SK-N-SH treated with all-trans-retinoic acid at 6 μM for 48 hours (cell line): ENCODE measurements around the gene AGMO.

Experiments used
- ATAC-seq: fragments of 200-7000 bp; cut with Tn5 transposase; 3 replicates; pipeline ENCODE4 v1.9.1; 2020; ENCODE audit warnings: mild to moderate bottlenecking, moderate library complexity
- ARNTL ChIP-seq: fragments of 450-650 bp; formaldehyde crosslinking; IDR thresholded peaks from 2 replicates; pipeline ENCODE4 v1.5.0; 2020; ENCODE audit warnings: low read depth, mild to moderate bottlenecking, moderate library complexity, borderline replicate concordance
- BACH2 ChIP-seq: fragments of 250-450 bp; sonication (Bioruptor Pico); IDR thresholded peaks from 2 replicates; pipeline ENCODE4 v1.9.0; 2021; ENCODE audit warnings: mild to moderate bottlenecking, borderline replicate concordance
- CSDC2 ChIP-seq: fragments of 250-450 bp; sonication (Bioruptor Pico); IDR thresholded peaks from 2 replicates; pipeline ENCODE4 v1.5.0; 2020; ENCODE audit warnings: mild to moderate bottlenecking, moderate library complexity
- ESRRG ChIP-seq: fragments of 250-450 bp; sonication (Bioruptor Pico); IDR thresholded peaks from 2 replicates; pipeline ENCODE4 v1.6.1; 2021; ENCODE audit warnings: mild to moderate bottlenecking
- GLIS3 ChIP-seq: fragments of 250-450 bp; sonication (Bioruptor Pico); IDR thresholded peaks from 2 replicates; pipeline ENCODE4 v1.5.0; 2020; ENCODE audit warnings: mild to moderate bottlenecking, moderate library complexity
- ISL1 ChIP-seq: fragments of 250-450 bp; sonication (Bioruptor Pico); IDR thresholded peaks from 2 replicates; pipeline ENCODE4 v2.1.2; 2022; ENCODE audit warnings: mild to moderate bottlenecking, moderate library complexity
- OSR1 ChIP-seq: fragments of 250-450 bp; sonication (Bioruptor Pico); IDR thresholded peaks from 2 replicates; pipeline ENCODE4 v1.8.0; 2022; ENCODE audit warnings: moderate library complexity, mild to moderate bottlenecking, inconsistent platforms
- PPARA ChIP-seq: fragments of 250-450 bp; sonication (Bioruptor Pico); IDR thresholded peaks from 2 replicates; pipeline ENCODE4 v1.5.0; 2020; ENCODE audit warnings: mild to moderate bottlenecking, borderline replicate concordance
- RARB ChIP-seq: fragments of 250-450 bp; sonication (Bioruptor Pico); IDR thresholded peaks from 2 replicates; pipeline ENCODE4 v1.8.0; 2021; ENCODE audit warnings: mild to moderate bottlenecking, moderate library complexity
- SNAI2 ChIP-seq: fragments of 250-450 bp; sonication (Bioruptor Pico); IDR thresholded peaks from 2 replicates; pipeline ENCODE4 v1.5.0; 2020; ENCODE audit warnings: mild to moderate bottlenecking, moderate library complexity
- TCF4 ChIP-seq: fragments of 250-450 bp; sonication (Bioruptor Pico); IDR thresholded peaks from 2 replicates; pipeline ENCODE4 v1.8.0; 2021; ENCODE audit warnings: mild to moderate bottlenecking, moderate library complexity, borderline replicate concordance
- TOX ChIP-seq: fragments of 250-450 bp; sonication (Bioruptor Pico); IDR thresholded peaks from 2 replicates; pipeline ENCODE4 v1.8.0; 2021; ENCODE audit warnings: mild to moderate bottlenecking, moderate library complexity, borderline replicate concordance
- ZC3H10 ChIP-seq: fragments of 250-450 bp; sonication (Bioruptor Pico); IDR thresholded peaks from 2 replicates; pipeline ENCODE4 v1.5.1; 2021; ENCODE audit warnings: mild to moderate bottlenecking, moderate library complexity
- ZFP3 ChIP-seq: fragments of 250-450 bp; sonication (Bioruptor Pico); IDR thresholded peaks from 2 replicates; pipeline ENCODE4 v1.5.0; 2020; ENCODE audit warnings: mild to moderate bottlenecking, moderate library complexity
- ZFP30 ChIP-seq: fragments of 450-650 bp; formaldehyde crosslinking; IDR thresholded peaks from 2 replicates; pipeline ENCODE4 v1.5.0; 2022; ENCODE audit warnings: mild to moderate bottlenecking, moderate library complexity
- ZNF565 ChIP-seq: fragments of 450-650 bp; formaldehyde crosslinking; conservative IDR thresholded peaks from 2 replicates; pipeline ENCODE4 v1.5.0; 2020; ENCODE audit warnings: low read depth, mild to moderate bottlenecking, moderate library complexity
- ZNF70 ChIP-seq: fragments of 450-650 bp; formaldehyde crosslinking; IDR thresholded peaks from 2 replicates; pipeline ENCODE4 v1.5.0; 2020; ENCODE audit warnings: mild to moderate bottlenecking, moderate library complexity
- ZNF8 ChIP-seq: fragments of 450-650 bp; formaldehyde crosslinking; IDR thresholded peaks from 2 replicates; pipeline ENCODE4 v1.5.0; 2020; ENCODE audit warnings: mild to moderate bottlenecking, moderate library complexity
- TF ChIP-seq, protein P1 (sequence below): fragments of 250-450 bp; sonication (Bioruptor Pico); IDR thresholded peaks from 2 replicates; pipeline ENCODE4 v1.8.0; 2021; ENCODE audit warnings: low read depth, mild to moderate bottlenecking, moderate library complexity, borderline replicate concordance
- TF ChIP-seq, protein P2 (sequence below): fragments of 250-450 bp; sonication (Bioruptor Pico); IDR thresholded peaks from 2 replicates; pipeline ENCODE4 v1.5.1; 2021; ENCODE audit warnings: mild to moderate bottlenecking, moderate library complexity
- TF ChIP-seq, protein P3 (sequence below): fragments of 250-450 bp; sonication (Bioruptor Pico); IDR thresholded peaks from 2 replicates; pipeline ENCODE4 v1.5.1; 2020; ENCODE audit warnings: low read depth, mild to moderate bottlenecking, moderate library complexity
- TF ChIP-seq, protein P4 (sequence below): fragments of 250-450 bp; sonication (Bioruptor Pico); IDR thresholded peaks from 2 replicates; pipeline ENCODE4 v1.5.0; 2020; ENCODE audit warnings: mild to moderate bottlenecking, moderate library complexity

Gene AGMO

DNA sequence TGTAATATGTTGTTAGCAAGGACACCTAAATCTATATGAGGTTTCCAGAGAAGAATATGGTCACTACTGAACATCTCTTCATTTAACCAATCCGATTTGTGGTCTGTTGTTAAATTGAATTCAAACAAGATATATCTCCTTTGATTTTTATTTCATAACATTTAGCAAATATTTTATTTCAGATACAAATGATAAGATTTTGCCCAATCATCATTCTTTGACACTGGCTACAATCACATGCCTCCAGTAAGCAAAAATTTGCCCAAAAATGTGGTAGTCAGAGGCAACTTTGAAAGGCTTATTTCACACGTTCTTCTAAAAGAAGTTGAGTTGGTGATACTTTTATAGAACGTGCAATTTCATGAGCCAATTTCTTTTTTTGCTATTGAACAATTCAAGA, 44.7 kb upstream of the AGMO start:
- no peak for ATAC-seq
- TF ChIP-seq ZNF70 (CRISPR knock-in tag): no peak
- no peak for TF ChIP-seq ZC3H10 (CRISPR knock-in tag)
- no peak for TF ChIP-seq ZFP30 (CRISPR knock-in tag)

DNA sequence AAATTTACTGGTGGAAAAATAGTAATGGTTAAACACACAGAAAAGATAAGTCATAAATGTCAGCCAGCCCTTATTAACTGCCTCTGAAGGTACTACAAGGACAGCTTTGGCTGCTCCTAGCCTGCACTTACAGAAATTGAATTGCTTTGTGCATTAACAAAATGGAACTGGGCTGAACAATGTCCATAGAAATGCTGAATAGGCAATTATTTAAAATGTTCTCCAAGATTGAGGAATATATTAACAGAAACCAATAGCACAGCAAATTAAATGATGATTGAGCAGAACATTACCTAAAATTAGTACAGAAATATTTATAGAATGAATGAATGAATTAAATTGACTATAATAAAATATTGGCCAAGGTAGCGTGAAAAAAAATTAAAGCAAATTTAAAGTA, 42.4 kb upstream of the AGMO start:
- TF ChIP-seq ISL1 (no peak), ZFP30 (CRISPR knock-in tag) (no peak), ZC3H10 (CRISPR knock-in tag) (no peak), BACH2 (CRISPR knock-in tag) (no peak), ZNF70 (CRISPR knock-in tag) (no peak), ARNTL (no peak), ZNF565 (no peak), CSDC2 (no peak), ZNF8 (CRISPR knock-in tag) (no peak), TCF4 (no peak)
- TF ChIP-seq, protein P1, sequence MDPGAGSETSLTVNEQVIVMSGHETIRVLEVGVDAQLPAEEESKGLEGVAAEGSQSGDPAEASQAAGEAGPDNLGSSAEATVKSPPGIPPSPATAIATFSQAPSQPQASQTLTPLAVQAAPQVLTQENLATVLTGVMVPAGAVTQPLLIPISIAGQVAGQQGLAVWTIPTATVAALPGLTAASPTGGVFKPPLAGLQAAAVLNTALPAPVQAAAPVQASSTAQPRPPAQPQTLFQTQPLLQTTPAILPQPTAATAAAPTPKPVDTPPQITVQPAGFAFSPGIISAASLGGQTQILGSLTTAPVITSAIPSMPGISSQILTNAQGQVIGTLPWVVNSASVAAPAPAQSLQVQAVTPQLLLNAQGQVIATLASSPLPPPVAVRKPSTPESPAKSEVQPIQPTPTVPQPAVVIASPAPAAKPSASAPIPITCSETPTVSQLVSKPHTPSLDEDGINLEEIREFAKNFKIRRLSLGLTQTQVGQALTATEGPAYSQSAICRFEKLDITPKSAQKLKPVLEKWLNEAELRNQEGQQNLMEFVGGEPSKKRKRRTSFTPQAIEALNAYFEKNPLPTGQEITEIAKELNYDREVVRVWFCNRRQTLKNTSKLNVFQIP: no peak
- TF ChIP-seq, protein P2, sequence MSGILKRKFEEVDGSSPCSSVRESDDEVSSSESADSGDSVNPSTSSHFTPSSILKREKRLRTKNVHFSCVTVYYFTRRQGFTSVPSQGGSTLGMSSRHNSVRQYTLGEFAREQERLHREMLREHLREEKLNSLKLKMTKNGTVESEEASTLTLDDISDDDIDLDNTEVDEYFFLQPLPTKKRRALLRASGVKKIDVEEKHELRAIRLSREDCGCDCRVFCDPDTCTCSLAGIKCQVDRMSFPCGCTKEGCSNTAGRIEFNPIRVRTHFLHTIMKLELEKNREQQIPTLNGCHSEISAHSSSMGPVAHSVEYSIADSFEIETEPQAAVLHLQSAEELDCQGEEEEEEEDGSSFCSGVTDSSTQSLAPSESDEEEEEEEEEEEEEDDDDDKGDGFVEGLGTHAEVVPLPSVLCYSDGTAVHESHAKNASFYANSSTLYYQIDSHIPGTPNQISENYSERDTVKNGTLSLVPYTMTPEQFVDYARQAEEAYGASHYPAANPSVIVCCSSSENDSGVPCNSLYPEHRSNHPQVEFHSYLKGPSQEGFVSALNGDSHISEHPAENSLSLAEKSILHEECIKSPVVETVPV (CRISPR knock-in tag): no peak
- no peak for ATAC-seq

DNA sequence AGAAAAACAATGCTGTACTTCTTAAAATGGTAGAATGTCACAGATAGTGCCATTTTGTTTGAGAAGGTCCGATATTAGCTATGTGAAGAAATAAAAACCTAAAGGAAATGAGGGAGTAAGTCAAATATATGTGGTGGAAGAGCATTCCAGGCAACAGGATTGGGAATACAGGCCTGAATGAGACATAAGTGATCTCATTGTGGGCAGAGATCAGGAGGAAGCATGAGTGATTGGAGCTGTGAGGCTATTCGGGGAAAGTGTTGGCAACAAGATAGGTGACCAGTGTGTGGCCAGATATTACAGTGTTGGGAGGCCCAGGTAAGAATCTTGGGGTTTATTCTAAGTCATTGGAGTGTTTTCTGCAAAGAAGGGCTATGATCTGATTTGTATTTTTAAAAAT, 41.3 kb upstream of the AGMO start:
- TF ChIP-seq ZNF8 (CRISPR knock-in tag): no peak
- TF ChIP-seq, protein P3, sequence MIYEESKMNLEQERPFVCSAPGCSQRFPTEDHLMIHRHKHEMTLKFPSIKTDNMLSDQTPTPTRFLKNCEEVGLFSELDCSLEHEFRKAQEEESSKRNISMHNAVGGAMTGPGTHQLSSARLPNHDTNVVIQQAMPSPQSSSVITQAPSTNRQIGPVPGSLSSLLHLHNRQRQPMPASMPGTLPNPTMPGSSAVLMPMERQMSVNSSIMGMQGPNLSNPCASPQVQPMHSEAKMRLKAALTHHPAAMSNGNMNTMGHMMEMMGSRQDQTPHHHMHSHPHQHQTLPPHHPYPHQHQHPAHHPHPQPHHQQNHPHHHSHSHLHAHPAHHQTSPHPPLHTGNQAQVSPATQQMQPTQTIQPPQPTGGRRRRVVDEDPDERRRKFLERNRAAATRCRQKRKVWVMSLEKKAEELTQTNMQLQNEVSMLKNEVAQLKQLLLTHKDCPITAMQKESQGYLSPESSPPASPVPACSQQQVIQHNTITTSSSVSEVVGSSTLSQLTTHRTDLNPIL (CRISPR knock-in tag): no peak
- TF ChIP-seq ZFP30 (CRISPR knock-in tag): no peak
- no peak for TF ChIP-seq RARB (CRISPR knock-in tag)
- TF ChIP-seq SNAI2 (CRISPR knock-in tag): no peak
- no peak for TF ChIP-seq OSR1 (CRISPR knock-in tag)
- TF ChIP-seq ZNF565: no peak
- TF ChIP-seq, protein P1: no peak
- no peak for TF ChIP-seq ZNF70 (CRISPR knock-in tag)
- ATAC-seq: no peak

DNA sequence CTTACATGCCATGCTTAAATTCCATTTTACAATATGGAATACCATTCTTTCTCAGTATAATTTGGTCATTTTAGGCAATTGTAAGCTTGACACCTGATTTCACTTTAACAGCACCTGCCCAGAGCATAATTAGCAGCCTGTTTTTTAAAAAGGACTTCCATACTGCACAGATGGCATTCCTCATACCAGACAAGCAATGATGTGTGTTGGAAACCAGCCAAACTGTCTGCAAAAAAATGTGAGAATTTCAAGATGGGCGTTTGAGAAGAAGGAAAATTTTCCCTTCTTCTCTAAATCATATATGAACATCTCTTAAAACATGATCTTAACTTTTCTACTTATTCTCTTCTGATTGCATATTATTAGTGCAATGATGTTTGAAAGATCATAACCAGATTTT, 40.4 kb upstream of the AGMO start:
- no peak for TF ChIP-seq TCF4
- no peak for TF ChIP-seq BACH2 (CRISPR knock-in tag)
- TF ChIP-seq ISL1: no peak
- TF ChIP-seq RARB (CRISPR knock-in tag): no peak
- TF ChIP-seq, protein P2 (CRISPR knock-in tag): no peak
- TF ChIP-seq TOX (CRISPR knock-in tag): no peak
- TF ChIP-seq ESRRG (CRISPR knock-in tag): no peak
- TF ChIP-seq, protein P1: no peak
- TF ChIP-seq ZNF8 (CRISPR knock-in tag): no peak
- no peak for TF ChIP-seq ZNF565
- TF ChIP-seq CSDC2: no peak
- TF ChIP-seq OSR1 (CRISPR knock-in tag): no peak
- TF ChIP-seq, protein P4, sequence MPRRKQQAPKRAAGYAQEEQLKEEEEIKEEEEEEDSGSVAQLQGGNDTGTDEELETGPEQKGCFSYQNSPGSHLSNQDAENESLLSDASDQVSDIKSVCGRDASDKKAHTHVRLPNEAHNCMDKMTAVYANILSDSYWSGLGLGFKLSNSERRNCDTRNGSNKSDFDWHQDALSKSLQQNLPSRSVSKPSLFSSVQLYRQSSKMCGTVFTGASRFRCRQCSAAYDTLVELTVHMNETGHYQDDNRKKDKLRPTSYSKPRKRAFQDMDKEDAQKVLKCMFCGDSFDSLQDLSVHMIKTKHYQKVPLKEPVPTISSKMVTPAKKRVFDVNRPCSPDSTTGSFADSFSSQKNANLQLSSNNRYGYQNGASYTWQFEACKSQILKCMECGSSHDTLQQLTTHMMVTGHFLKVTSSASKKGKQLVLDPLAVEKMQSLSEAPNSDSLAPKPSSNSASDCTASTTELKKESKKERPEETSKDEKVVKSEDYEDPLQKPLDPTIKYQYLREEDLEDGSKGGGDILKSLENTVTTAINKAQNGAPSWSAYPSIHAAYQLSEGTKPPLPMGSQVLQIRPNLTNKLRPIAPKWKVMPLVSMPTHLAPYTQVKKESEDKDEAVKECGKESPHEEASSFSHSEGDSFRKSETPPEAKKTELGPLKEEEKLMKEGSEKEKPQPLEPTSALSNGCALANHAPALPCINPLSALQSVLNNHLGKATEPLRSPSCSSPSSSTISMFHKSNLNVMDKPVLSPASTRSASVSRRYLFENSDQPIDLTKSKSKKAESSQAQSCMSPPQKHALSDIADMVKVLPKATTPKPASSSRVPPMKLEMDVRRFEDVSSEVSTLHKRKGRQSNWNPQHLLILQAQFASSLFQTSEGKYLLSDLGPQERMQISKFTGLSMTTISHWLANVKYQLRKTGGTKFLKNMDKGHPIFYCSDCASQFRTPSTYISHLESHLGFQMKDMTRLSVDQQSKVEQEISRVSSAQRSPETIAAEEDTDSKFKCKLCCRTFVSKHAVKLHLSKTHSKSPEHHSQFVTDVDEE: no peak
- no peak for TF ChIP-seq ZFP30 (CRISPR knock-in tag)
- no peak for TF ChIP-seq ZNF70 (CRISPR knock-in tag)
- no peak for TF ChIP-seq GLIS3
- no peak for TF ChIP-seq SNAI2 (CRISPR knock-in tag)
- TF ChIP-seq PPARA (CRISPR knock-in tag): no peak
- no peak for TF ChIP-seq ZC3H10 (CRISPR knock-in tag)
- TF ChIP-seq ZFP3 (CRISPR knock-in tag): no peak

More for the DNA sequence above, 40.4 kb upstream of the AGMO start:
- no peak for ATAC-seq
